Measurements from ENCODE around the gene IGF1R.

Gene IGF1R

DNA sequence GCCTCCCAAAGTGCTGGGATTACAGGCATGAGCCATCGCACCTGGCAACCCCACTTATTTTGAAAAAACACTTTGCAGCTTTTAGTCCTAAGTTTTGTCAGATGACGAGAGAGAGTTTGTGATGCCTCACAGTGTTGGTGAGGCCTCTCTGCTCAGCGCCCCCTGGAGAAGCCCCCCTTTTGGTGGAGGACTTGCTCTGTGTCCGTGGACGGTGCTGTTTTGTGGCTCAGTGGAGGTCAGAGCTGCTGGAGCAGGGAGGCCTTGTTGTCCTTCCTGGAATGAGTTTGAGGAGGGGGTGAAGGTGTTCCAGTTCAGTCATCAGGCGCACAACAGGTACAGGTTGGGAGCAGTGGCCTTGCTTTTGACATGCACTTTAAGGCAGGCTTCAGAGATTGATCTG lies 301.3 kb downstream of the IGF1R start:
- TF ChIP-seq, protein P1, sequence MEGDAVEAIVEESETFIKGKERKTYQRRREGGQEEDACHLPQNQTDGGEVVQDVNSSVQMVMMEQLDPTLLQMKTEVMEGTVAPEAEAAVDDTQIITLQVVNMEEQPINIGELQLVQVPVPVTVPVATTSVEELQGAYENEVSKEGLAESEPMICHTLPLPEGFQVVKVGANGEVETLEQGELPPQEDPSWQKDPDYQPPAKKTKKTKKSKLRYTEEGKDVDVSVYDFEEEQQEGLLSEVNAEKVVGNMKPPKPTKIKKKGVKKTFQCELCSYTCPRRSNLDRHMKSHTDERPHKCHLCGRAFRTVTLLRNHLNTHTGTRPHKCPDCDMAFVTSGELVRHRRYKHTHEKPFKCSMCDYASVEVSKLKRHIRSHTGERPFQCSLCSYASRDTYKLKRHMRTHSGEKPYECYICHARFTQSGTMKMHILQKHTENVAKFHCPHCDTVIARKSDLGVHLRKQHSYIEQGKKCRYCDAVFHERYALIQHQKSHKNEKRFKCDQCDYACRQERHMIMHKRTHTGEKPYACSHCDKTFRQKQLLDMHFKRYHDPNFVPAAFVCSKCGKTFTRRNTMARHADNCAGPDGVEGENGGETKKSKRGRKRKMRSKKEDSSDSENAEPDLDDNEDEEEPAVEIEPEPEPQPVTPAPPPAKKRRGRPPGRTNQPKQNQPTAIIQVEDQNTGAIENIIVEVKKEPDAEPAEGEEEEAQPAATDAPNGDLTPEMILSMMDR (IDR thresholded peaks at IDR 0.05; ENCODE audit: insufficient read depth, low read depth, low read length, missing control alignments), result no peak
- no peak for DNase-seq (ENCODE audit: low read depth)
- no peak overlapping the region for H3K4me3 ChIP-seq (ENCODE audit: low read depth, low read length)

DNA sequence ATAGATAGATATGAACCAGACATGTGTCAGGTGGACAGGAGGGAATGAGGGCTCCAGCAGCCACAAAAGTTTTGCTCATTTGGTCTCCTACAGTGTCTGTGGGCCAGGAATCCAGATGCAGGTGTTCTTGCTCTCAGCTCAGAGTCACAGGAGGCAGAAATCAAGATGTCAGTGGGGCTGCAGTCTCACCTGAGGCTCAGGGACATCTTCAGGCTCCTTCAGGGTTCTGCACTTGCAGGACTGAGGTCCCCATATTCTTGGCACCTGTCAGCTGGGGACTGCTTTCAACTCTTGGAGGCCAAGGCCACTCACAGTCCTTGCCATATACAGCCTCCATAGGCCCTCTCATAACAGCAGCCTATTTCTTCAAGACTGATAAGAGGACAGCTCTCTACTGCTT lies 301.9 kb downstream of the IGF1R start:
- TF ChIP-seq, protein P1 (IDR thresholded peaks at IDR 0.05; ENCODE audit: insufficient read depth, low read depth, low read length, missing control alignments), result no peak
- no peak overlapping the region for H3K4me3 ChIP-seq (ENCODE audit: low read depth, low read length)
- DNase-seq (ENCODE audit: low read depth), result no peak

DNA sequence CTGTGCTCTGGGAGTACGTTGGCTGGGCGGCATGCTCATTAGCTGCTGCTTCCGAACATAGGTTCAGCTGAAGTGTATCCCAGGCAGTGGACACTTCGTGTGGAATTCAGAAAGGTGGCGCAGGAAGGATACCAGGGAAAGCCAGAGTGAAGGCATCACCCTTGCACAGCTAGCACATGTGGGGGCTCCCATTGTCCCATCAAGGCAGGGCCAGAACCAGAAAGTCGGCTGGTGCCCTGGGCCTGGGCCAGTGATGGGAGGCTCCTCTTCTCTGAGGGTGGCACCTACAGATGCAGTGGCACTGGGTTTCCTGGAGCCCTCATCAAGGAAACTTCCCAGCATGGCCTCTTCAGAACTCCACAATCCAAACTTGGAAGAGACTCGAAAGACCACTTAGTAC lies 302.7 kb downstream of the IGF1R start:
- TF ChIP-seq, protein P1 (IDR thresholded peaks at IDR 0.05; ENCODE audit: insufficient read depth, low read depth, low read length, missing control alignments), result no peak
- no peak for DNase-seq (ENCODE audit: low read depth)
- no peak overlapping the region for H3K4me3 ChIP-seq (ENCODE audit: low read depth, low read length)

- DNase-seq (ENCODE audit: low read depth), result no peak
- TF ChIP-seq, protein P1 (IDR thresholded peaks at IDR 0.05; ENCODE audit: insufficient read depth, low read depth, low read length, missing control alignments), result no peak
- H3K4me3 ChIP-seq (ENCODE audit: low read depth, low read length), result peak overlapping the region; percentile 3; the same call in 1 of the 2 replicates
These were observed 303.4 kb downstream of the IGF1R start for GRCh38 chr15:98951493-98952320.

DNA sequence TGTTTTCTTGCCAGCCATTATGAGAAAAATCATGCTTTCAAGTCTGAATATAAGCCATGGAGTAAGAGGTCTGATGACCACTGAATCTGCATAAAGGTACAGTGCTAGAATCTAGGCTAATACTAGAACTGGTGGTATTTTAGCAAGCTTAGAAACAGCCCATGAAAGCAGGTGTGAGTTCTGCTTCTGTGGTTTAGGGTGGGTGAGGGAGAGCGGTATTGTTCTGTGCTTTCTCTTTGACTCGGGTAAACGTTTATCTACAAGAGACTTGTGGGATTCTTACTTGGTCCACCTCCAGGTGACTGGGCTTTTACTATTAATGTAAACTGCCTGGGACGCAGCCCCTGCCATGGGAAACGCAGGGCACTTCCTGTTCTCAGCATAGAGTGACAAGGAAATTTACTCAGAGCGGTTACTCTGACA lies 304.1 kb downstream of the IGF1R start:
- peak; percentile 95 for DNase-seq (ENCODE audit: low read depth)

GRCh38 chr15:98953000-98953787 lies 304.9 kb downstream of the IGF1R start:
- TF ChIP-seq, protein P1 (IDR thresholded peaks at IDR 0.05; ENCODE audit: insufficient read depth, low read depth, low read length, missing control alignments), result peak; percentile 4
- H3K4me3 ChIP-seq (ENCODE audit: low read depth, low read length), result peak overlapping the region; percentile 38
- peak; percentile 94 for DNase-seq (ENCODE audit: low read depth)

More for the DNA sequence above, 304.1 kb downstream of the IGF1R start:
- TF ChIP-seq, protein P1 (IDR thresholded peaks at IDR 0.05; ENCODE audit: insufficient read depth, low read depth, low read length, missing control alignments), result no peak
- H3K4me3 ChIP-seq (ENCODE audit: low read depth, low read length), result peak overlapping the region; percentile 38

All from GM12865 (cell line).